Endodermal cell (in vitro differentiated cells): ENCODE data around the gene KIAA2012. TPM values are rescaled to one million over a fixed set of nuclear protein-coding genes. Genes with fewer than 3 reads are reported as not detected.

Experiments
- DNase-seq: peaks from one replicate; pipeline ENCODE4 v3.0.0-alpha.2; 2017
- H3K27ac ChIP-seq: 2 replicates; pipeline ENCODE4 v1.5.1; 2013; ENCODE audit warnings: mild to moderate bottlenecking, low read depth, low read length, moderate library complexity
- H3K27me3 ChIP-seq: 2 replicates; pipeline ENCODE4 v1.6.1; 2013; ENCODE audit warnings: mild to moderate bottlenecking, low read length, moderate library complexity; ENCODE audit not compliant: insufficient read depth, control insufficient read depth, poor library complexity, severe bottlenecking
- H3K36me3 ChIP-seq: 2 replicates; pipeline ENCODE4 v1.7.0; 2013; ENCODE audit warnings: mild to moderate bottlenecking, low read length, moderate library complexity; ENCODE audit not compliant: control insufficient read depth, insufficient read depth
- H3K4me1 ChIP-seq: one replicate; pipeline ENCODE4 v1.7.0; 2013; ENCODE audit warnings: low read length; ENCODE audit not compliant: control insufficient read depth, insufficient read depth
- H3K4me3 ChIP-seq: 2 replicates; pipeline ENCODE4 v1.5.1; 2013; ENCODE audit warnings: mild to moderate bottlenecking, low read length, moderate library complexity
- H3K9ac ChIP-seq: 2 replicates; pipeline ENCODE4 v1.6.1; 2013; ENCODE audit warnings: mild to moderate bottlenecking, low read length, moderate library complexity; ENCODE audit not compliant: poor library complexity, severe bottlenecking; ENCODE audit errors: extremely low read depth
- H3K9me3 ChIP-seq: 2 replicates; pipeline ENCODE4 v1.6.1; 2013; ENCODE audit warnings: mild to moderate bottlenecking, low read length, moderate library complexity; ENCODE audit not compliant: control insufficient read depth
- H3K27ac Mint-ChIP-seq: 2 replicates; pipeline ENCODE4 v1.8.0; 2020; ENCODE audit warnings: mixed read lengths
- H3K27me3 Mint-ChIP-seq: 2 replicates; pipeline ENCODE4 v1.8.0; 2021; ENCODE audit warnings: mild to moderate bottlenecking, mixed read lengths; ENCODE audit not compliant: insufficient read depth
- H3K36me3 Mint-ChIP-seq: 2 replicates; pipeline ENCODE4 v1.8.0; 2020; ENCODE audit warnings: low read depth, mixed read lengths
- H3K4me1 Mint-ChIP-seq: 2 replicates; pipeline ENCODE4 v1.8.0; 2020; ENCODE audit warnings: mixed read lengths
- H3K4me3 Mint-ChIP-seq: 2 replicates; pipeline ENCODE4 v1.8.0; 2020; ENCODE audit warnings: mild to moderate bottlenecking, moderate library complexity, mixed read lengths
- H3K9me3 Mint-ChIP-seq: 2 replicates; pipeline ENCODE4 v1.8.0; 2020; ENCODE audit warnings: mild to moderate bottlenecking, mixed read lengths
- WGBS, 2 experiments: methylation state at CpG; one replicate each; pipeline versions ENCODE4 v1.1.5 to v1.1.7; 2013; ENCODE audit warnings: missing lambda C conversion rate in 2 of 2, mixed read lengths in 1 of 2; ENCODE audit not compliant: insufficient coverage in 1 of 2, insufficient read length in 1 of 2; 5-methylcytosine and 5-hydroxymethylcytosine counted together
- total RNA-seq, 2 donors: library from RNA; stranded (reverse); fragmentation: NEBNext Ultra II Directional in 1 of 2; extraction: Animal tissue kit (Norgen Biotek cat#: 25700) in 1 of 2; gene quantifications; 2 replicates in 1 of 2; 3 replicates in 1 of 2; pipeline ENCODE4 v1.2.1, GENCODE V29; 2021
- TF ChIP-seq, protein P1 (sequence below): fragments of 200-600 bp; sonication (generic); conservative IDR thresholded peaks from 2 replicates; pipeline ENCODE4 v1.5.0; 2021; ENCODE audit warnings: antibody characterized with exemption, mild to moderate bottlenecking

Gene KIAA2012
- total RNA-seq, 2 donors from 2014 or later: 0.62 to 1.0 TPM

DNA sequence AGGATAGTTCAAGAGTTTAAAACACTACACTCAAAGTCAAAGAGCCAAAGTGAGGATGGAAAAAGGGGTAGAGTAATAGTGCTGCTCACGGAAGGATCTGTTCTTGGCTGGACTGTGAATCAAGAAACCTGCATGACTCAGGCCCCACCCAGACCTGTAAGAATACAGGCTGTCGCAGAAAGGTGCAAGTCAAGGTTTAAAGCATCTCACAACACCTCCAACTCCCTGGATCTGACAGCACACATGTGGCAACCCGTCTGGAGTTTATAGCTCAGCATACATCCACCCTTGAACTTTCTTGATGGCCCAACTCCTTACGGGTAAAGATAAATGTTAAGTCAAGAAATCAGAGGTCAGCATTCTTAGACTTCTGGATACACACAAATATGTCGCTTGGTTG is 6.3 kb downstream of the KIAA2012 start:
- TF ChIP-seq, protein P1, sequence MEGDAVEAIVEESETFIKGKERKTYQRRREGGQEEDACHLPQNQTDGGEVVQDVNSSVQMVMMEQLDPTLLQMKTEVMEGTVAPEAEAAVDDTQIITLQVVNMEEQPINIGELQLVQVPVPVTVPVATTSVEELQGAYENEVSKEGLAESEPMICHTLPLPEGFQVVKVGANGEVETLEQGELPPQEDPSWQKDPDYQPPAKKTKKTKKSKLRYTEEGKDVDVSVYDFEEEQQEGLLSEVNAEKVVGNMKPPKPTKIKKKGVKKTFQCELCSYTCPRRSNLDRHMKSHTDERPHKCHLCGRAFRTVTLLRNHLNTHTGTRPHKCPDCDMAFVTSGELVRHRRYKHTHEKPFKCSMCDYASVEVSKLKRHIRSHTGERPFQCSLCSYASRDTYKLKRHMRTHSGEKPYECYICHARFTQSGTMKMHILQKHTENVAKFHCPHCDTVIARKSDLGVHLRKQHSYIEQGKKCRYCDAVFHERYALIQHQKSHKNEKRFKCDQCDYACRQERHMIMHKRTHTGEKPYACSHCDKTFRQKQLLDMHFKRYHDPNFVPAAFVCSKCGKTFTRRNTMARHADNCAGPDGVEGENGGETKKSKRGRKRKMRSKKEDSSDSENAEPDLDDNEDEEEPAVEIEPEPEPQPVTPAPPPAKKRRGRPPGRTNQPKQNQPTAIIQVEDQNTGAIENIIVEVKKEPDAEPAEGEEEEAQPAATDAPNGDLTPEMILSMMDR: no peak
- no peak overlapping the region for H3K27ac ChIP-seq
- Mint-ChIP-seq H3K36me3 (no peaks in the 10 kb centered on the region), H3K4me1 (peaks cover 10% of the 10 kb centered on the region), H3K4me3 (no peak overlapping the region), H3K9me3 (peaks cover 13% of the 10 kb centered on the region), H3K27ac (no peak overlapping the region), H3K27me3 (no peaks in the 10 kb centered on the region)
- H3K36me3 ChIP-seq: no peaks in the 10 kb centered on the region
- H3K9me3 ChIP-seq: peaks cover 12% of the 10 kb centered on the region
- H3K27me3 ChIP-seq: no peaks in the 10 kb centered on the region
- H3K4me3 ChIP-seq: no peak overlapping the region
- H3K9ac ChIP-seq: no peak overlapping the region
- DNase-seq: no peak
- WGBS, 2 experiments: 93% methylated on average over 5 of the region's 5 CpGs
- no peaks in the 10 kb centered on the region for H3K4me1 ChIP-seq

DNA sequence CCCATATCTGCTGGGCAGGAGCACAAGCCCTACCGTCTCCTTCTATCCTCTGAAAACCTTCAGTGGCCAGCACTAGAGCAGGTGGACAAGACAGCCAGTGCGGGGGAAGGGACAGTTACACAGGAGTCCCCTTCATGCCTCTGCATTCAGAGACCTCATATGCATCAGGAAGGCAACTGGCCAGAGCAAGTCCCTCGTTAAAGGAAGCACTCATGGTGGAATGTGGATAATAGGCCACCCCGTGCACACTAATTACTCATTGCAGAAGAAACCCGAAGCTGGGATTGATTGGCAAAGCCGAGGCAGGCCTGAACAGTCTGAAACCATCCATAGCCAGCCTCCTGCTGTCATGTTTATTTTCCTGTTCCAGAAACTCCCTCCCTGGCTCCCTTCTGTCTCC is 11.2 kb downstream of the KIAA2012 start:
- Histone ChIP-seq H3K27ac (no peak overlapping the region), H3K27me3 (no peaks in the 10 kb centered on the region), H3K4me1 (no peaks in the 10 kb centered on the region), H3K4me3 (no peak overlapping the region), H3K9me3 (peaks cover 12% of the 10 kb centered on the region), H3K9ac (no peak overlapping the region), H3K36me3 (no peaks in the 10 kb centered on the region)
- peaks cover 16% of the 10 kb centered on the region for H3K4me1 Mint-ChIP-seq
- no peak overlapping the region for H3K27ac Mint-ChIP-seq
- no peak for DNase-seq
- WGBS, 2 experiments: 39 to 71% methylated on average over 2 to 6 of the region's 6 CpGs
- H3K27me3 Mint-ChIP-seq: no peaks in the 10 kb centered on the region
- peaks cover 15% of the 10 kb centered on the region for H3K9me3 Mint-ChIP-seq
- no peak overlapping the region for H3K4me3 Mint-ChIP-seq
- TF ChIP-seq, protein P1: no peak
- H3K36me3 Mint-ChIP-seq: no peaks in the 10 kb centered on the region

DNA sequence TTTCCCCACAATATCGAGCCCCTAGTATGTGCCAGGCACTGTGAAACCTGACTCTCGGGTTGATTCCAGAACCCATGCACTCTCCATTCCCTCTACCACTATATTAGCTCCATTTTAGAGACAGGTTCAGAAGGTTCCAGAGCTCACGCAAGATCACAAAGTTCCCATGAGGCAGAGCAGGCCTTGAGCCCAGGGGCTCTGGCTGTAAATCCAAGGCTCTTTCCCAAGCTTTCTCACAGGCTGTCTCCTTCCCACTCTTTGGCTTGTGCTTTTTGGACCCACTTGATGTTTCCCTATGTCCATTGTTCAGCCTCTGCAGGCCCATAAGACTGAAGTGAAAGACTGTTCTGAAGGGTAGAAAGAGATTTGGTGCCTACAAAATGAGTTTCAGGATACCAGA is 15.7 kb downstream of the KIAA2012 start:
- Histone ChIP-seq H3K4me1 (no peaks in the 10 kb centered on the region), H3K9me3 (no peaks in the 10 kb centered on the region), H3K27ac (no peak overlapping the region), H3K36me3 (no peaks in the 10 kb centered on the region), H3K27me3 (no peaks in the 10 kb centered on the region), H3K4me3 (no peak overlapping the region), H3K9ac (no peak overlapping the region)
- H3K36me3 Mint-ChIP-seq: no peaks in the 10 kb centered on the region
- no peak overlapping the region for H3K4me3 Mint-ChIP-seq
- H3K4me1 Mint-ChIP-seq: peaks cover 17% of the 10 kb centered on the region
- peaks cover 2% of the 10 kb centered on the region for H3K9me3 Mint-ChIP-seq
- H3K27me3 Mint-ChIP-seq: no peaks in the 10 kb centered on the region
- TF ChIP-seq, protein P1: no peak
- no peak overlapping the region for H3K27ac Mint-ChIP-seq
- DNase-seq: no peak
- 96% methylated on average over 3 of the region's 3 CpGs for WGBS, 2 experiments
